GM10266 (cell line): ENCODE data around the gene C1QTNF1.

Source experiments
- DNase-seq: peaks from one replicate; pipeline ENCODE4 v3.0.0; 2012; ENCODE audit errors: extremely low spot score
- TF ChIP-seq, protein P1 (sequence below): IDR thresholded peaks from 2 replicates; pipeline ENCODE4 v1.5.1; 2012; ENCODE audit warnings: mild to moderate bottlenecking, low read depth; ENCODE audit not compliant: control insufficient read depth, insufficient read depth; ENCODE audit errors: missing control alignments

C1QTNF1 gene

GRCh38 chr17:79092567-79092966 is 68.6 kb downstream of the C1QTNF1 start:
- no peak for DNase-seq
- TF ChIP-seq, protein P1, sequence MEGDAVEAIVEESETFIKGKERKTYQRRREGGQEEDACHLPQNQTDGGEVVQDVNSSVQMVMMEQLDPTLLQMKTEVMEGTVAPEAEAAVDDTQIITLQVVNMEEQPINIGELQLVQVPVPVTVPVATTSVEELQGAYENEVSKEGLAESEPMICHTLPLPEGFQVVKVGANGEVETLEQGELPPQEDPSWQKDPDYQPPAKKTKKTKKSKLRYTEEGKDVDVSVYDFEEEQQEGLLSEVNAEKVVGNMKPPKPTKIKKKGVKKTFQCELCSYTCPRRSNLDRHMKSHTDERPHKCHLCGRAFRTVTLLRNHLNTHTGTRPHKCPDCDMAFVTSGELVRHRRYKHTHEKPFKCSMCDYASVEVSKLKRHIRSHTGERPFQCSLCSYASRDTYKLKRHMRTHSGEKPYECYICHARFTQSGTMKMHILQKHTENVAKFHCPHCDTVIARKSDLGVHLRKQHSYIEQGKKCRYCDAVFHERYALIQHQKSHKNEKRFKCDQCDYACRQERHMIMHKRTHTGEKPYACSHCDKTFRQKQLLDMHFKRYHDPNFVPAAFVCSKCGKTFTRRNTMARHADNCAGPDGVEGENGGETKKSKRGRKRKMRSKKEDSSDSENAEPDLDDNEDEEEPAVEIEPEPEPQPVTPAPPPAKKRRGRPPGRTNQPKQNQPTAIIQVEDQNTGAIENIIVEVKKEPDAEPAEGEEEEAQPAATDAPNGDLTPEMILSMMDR, result no peak

- DNase-seq, result no peak
Measured at GRCh38 chr17:79093270-79093669, 69.3 kb downstream of the C1QTNF1 start.

GRCh38 chr17:79094261-79094660 is 70.3 kb downstream of the C1QTNF1 start:
- DNase-seq, result no peak
- TF ChIP-seq, protein P1, result no peak

More at GRCh38 chr17:79093270-79093669, 69.3 kb downstream of the C1QTNF1 start:
- TF ChIP-seq, protein P1, result no peak

- no peak for DNase-seq
- TF ChIP-seq, protein P1, result no peak
Measured at GRCh38 chr17:79095345-79096055, 71.5 kb downstream of the C1QTNF1 start.

DNA sequence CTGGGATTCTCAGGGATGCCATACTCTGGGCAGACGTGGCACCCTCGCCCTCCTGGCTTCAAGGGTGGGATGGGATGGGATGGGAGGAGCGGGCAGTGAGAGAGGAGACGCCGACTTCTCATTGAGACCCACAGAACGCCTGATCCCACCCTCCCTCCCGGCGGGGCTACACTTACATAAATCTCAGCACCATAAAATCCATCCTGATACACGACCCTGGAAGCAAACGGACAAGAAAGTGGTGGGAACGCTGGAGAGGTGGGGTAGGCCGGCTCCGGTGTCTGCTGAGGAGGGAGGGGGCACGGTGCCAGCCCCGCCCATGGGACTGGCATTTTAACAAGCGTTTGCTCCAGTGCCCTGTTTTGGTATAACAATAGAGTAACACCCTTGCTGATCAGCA is 72.5 kb downstream of the C1QTNF1 start:
- TF ChIP-seq, protein P1, result no peak
- no peak for DNase-seq

GRCh38 chr17:79097226-79098055 is 73.5 kb downstream of the C1QTNF1 start:
- DNase-seq, result no peak
- TF ChIP-seq, protein P1, result no peak
